DND-41 (cell line): ENCODE data around the gene SLC24A4.

Experiments used
- ATAC-seq: fragments of 200-7000 bp; cut with Tn5 transposase; 3 replicates; pipeline ENCODE4 v1.9.1; 2021; ENCODE audit warnings: low read depth; ENCODE audit not compliant: insufficient read depth
- DNase-seq: peaks from one replicate; pipeline ENCODE4 v3.0.0-alpha.2; 2020
- H2AFZ ChIP-seq: 2 replicates; pipeline ENCODE4 v1.6.0; 2012; ENCODE audit warnings: low read depth, low read length
- H3K27ac ChIP-seq: 2 replicates; pipeline ENCODE4 v1.5.1; 2012; ENCODE audit warnings: low read length, inconsistent platforms
- H3K27me3 ChIP-seq: fragments of 200-600 bp; sonication (generic); 2 replicates; pipeline ENCODE4 v1.6.0; 2012; ENCODE audit warnings: low read length, mild to moderate bottlenecking, inconsistent platforms; ENCODE audit not compliant: insufficient read depth, poor library complexity
- H3K36me3 ChIP-seq: 2 replicates; pipeline ENCODE4 v1.5.1; 2012; ENCODE audit warnings: low read length, inconsistent platforms; ENCODE audit not compliant: insufficient read depth
- H3K4me1 ChIP-seq: 2 replicates; pipeline ENCODE4 v1.5.1; 2012; ENCODE audit warnings: mild to moderate bottlenecking, low read length; ENCODE audit not compliant: insufficient read depth
- H3K4me2 ChIP-seq: 2 replicates; pipeline ENCODE4 v1.6.0; 2012; ENCODE audit warnings: mild to moderate bottlenecking, moderate library complexity, low read length, inconsistent platforms; ENCODE audit not compliant: insufficient read depth
- H3K4me3 ChIP-seq, 2 experiments: fragments of 200-600 bp in 1 of 2; shearing (Covaris generic) in 1 of 2; 2 replicates each; pipeline ENCODE4 v1.5.1; 2012 to 2016; ENCODE audit warnings: inconsistent platforms in 2 of 2, low read length in 2 of 2, mild to moderate bottlenecking in 2 of 2, low read depth in 1 of 2, moderate library complexity in 1 of 2
- H3K79me2 ChIP-seq: 2 replicates; pipeline ENCODE4 v1.6.0; 2012; ENCODE audit warnings: low read length, inconsistent platforms; ENCODE audit not compliant: insufficient read depth
- H3K9ac ChIP-seq: 2 replicates; pipeline ENCODE4 v1.6.0; 2012; ENCODE audit warnings: low read depth, mild to moderate bottlenecking, inconsistent platforms, low read length, moderate library complexity
- H3K9me3 ChIP-seq: 2 replicates; pipeline ENCODE4 v1.5.1; 2012; ENCODE audit warnings: low read length, moderate library complexity, mild to moderate bottlenecking, inconsistent platforms; ENCODE audit not compliant: insufficient read depth, severe bottlenecking
- H4K20me1 ChIP-seq: 2 replicates; pipeline ENCODE4 v1.6.0; 2012; ENCODE audit warnings: low read length; ENCODE audit not compliant: insufficient read depth
- CTCF ChIP-seq: IDR thresholded peaks from 2 replicates; pipeline ENCODE4 v1.5.1; 2012; ENCODE audit warnings: borderline replicate concordance, low read length, moderate library complexity, mild to moderate bottlenecking; ENCODE audit not compliant: poor library complexity, severe bottlenecking; ENCODE audit errors: extremely low read depth
- EZH2 ChIP-seq: IDR thresholded peaks from 3 replicates; pipeline ENCODE4 v1.6.1; 2012; ENCODE audit warnings: borderline replicate concordance, low read depth, mild to moderate bottlenecking, moderate library complexity, low read length, inconsistent platforms; ENCODE audit not compliant: severe bottlenecking

The SLC24A4 gene

GRCh38 chr14:92297818-92298595 is 25.0 kb upstream of the SLC24A4 start:
- no peak overlapping the region for H3K4me3 ChIP-seq
- H4K20me1 ChIP-seq: no peaks in the 10 kb centered on the region
- no peaks in the 10 kb centered on the region for H3K4me1 ChIP-seq
- no peaks in the 10 kb centered on the region for H3K36me3 ChIP-seq
- no peak overlapping the region for H3K27ac ChIP-seq
- no peak overlapping the region for H3K4me2 ChIP-seq
- H3K79me2 ChIP-seq: no peaks in the 10 kb centered on the region
- ATAC-seq: no peak
- no peak overlapping the region for H3K9ac ChIP-seq
- DNase-seq: no peak
- peaks cover 3% of the 10 kb centered on the region for H3K27me3 ChIP-seq
- no peak overlapping the region for H2AFZ ChIP-seq
- TF ChIP-seq CTCF: no peak
- no peak for TF ChIP-seq EZH2
- H3K9me3 ChIP-seq: no peaks in the 10 kb centered on the region

- ATAC-seq (no peak), DNase-seq (no peak)
- Histone ChIP-seq H2AFZ (no peak overlapping the region), H3K4me3 (no peak overlapping the region), H3K4me1 (no peaks in the 10 kb centered on the region), H3K9ac (no peak overlapping the region), H4K20me1 (no peaks in the 10 kb centered on the region), H3K4me2 (no peak overlapping the region), H3K9me3 (no peaks in the 10 kb centered on the region), H3K36me3 (no peaks in the 10 kb centered on the region), H3K27me3 (peaks cover 3% of the 10 kb centered on the region), H3K27ac (no peak overlapping the region), H3K79me2 (no peaks in the 10 kb centered on the region)
- TF ChIP-seq CTCF (no peak), EZH2 (no peak)
Observed at GRCh38 chr14:92302481-92302880, 20.5 kb upstream of the SLC24A4 start.

- H3K27me3 ChIP-seq: no peaks in the 10 kb centered on the region
- no peak overlapping the region for H2AFZ ChIP-seq
- no peaks in the 10 kb centered on the region for H3K79me2 ChIP-seq
- ATAC-seq (no peak), DNase-seq (no peak)
- H3K4me3 ChIP-seq: no peak overlapping the region
- H3K27ac ChIP-seq: no peak overlapping the region
- no peak overlapping the region for H3K4me2 ChIP-seq
- H3K9me3 ChIP-seq: no peaks in the 10 kb centered on the region
- H4K20me1 ChIP-seq: no peaks in the 10 kb centered on the region
- H3K4me1 ChIP-seq: no peaks in the 10 kb centered on the region
- H3K9ac ChIP-seq: no peak overlapping the region
- no peak for TF ChIP-seq EZH2
- no peak for TF ChIP-seq CTCF
- no peaks in the 10 kb centered on the region for H3K36me3 ChIP-seq
Observed at GRCh38 chr14:92308716-92309115, 14.2 kb upstream of the SLC24A4 start.

GRCh38 chr14:92309968-92310530 is 12.9 kb upstream of the SLC24A4 start:
- TF ChIP-seq CTCF (no peak), EZH2 (no peak)
- H3K9me3 ChIP-seq: no peaks in the 10 kb centered on the region
- H3K79me2 ChIP-seq: no peaks in the 10 kb centered on the region
- H3K4me2 ChIP-seq: no peak overlapping the region
- no peak overlapping the region for H3K4me3 ChIP-seq
- H3K27me3 ChIP-seq: no peaks in the 10 kb centered on the region
- ATAC-seq: no peak
- no peaks in the 10 kb centered on the region for H3K36me3 ChIP-seq
- no peak for DNase-seq
- no peak overlapping the region for H3K9ac ChIP-seq
- no peak overlapping the region for H2AFZ ChIP-seq
- no peaks in the 10 kb centered on the region for H3K4me1 ChIP-seq
- no peak overlapping the region for H3K27ac ChIP-seq
- no peaks in the 10 kb centered on the region for H4K20me1 ChIP-seq
